HG03558 (cell line): Measurements from ENCODE around the gene SLC6A15.
A peak's percentile ranks its signal among the peaks of the same experiment; 100 is the strongest.

Source experiments
- ATAC-seq: cut with Tn5 transposase; IDR thresholded peaks from one replicate; pipeline ENCODE4 v1.9.1; 2021; ENCODE audit warnings: moderate number of reproducible peaks; ENCODE audit not compliant: unreplicated experiment; ENCODE audit errors: extremely low read depth

Gene SLC6A15

GRCh38 chr12:84813780-84814663, 98.6 kb downstream of the SLC6A15 start:
- peak; percentile 47 for ATAC-seq

GRCh38 chr12:84811291-84811690, 101.3 kb downstream of the SLC6A15 start:
- no peak for ATAC-seq

- no peak for ATAC-seq
These were observed 102.0 kb downstream of the SLC6A15 start for GRCh38 chr12:84810611-84811010.
